A549 (cell line): ENCODE data around the gene ITGA11. TPM values are rescaled to one million over a fixed set of nuclear protein-coding genes. Genes with fewer than 3 reads are reported as not detected.
A peak's percentile ranks its signal among the peaks of the same experiment; 100 is the strongest.

ENCODE experiments used
- ATAC-seq, 2 experiments: fragments of 200-7000 bp in 1 of 2; fragments of >200 bp in 1 of 2; cut with Nextera tagmentation in 1 of 2; cut with Tn5 transposase in 1 of 2; 3 replicates each; pipeline versions ENCODE4 v1.8.0 to v1.9.1; 2018 to 2020; ENCODE audit warnings: mild to moderate bottlenecking in 1 of 2, moderate library complexity in 1 of 2
- CTCF ChIA-PET: fragments of 300-600 bp; sonication (Branson Sonifier 250); formaldehyde crosslinking; extraction: SDS; loops from one replicate; lab custom pipeline; 2021; ENCODE audit warnings: antibody characterized with exemption, inconsistent platforms; lab: Yijun Ruan, JAX
- POLR2A ChIA-PET: fragments of 350-600 bp; formaldehyde crosslinking; extraction: SDS; loops from one replicate; lab custom pipeline; 2021; ENCODE audit warnings: antibody characterized with exemption, inconsistent platforms; lab: Yijun Ruan, JAX
- DNase-seq, 2 experiments: peaks; one replicate each; pipeline versions ENCODE4 v3.0.0 to v3.0.0-alpha.2; 2011 to 2016; ENCODE audit warnings: low read depth in 1 of 2, low spot score in 1 of 2
- FAIRE-seq: peaks from 2 replicates; lab custom pipeline; 2011; peaks lifted over from hg19 to GRCh38; lab: Jason Lieb, UNC
- H3K27ac ChIP-seq, 2 experiments: fragments of >200 bp; sonication (Bioruptor Twin); formaldehyde crosslinking; 3 replicates each; pipeline ENCODE4 v1.5.1; 2016 to 2017
- H3K4me1 ChIP-seq: fragments of >200 bp; sonication (Bioruptor Twin); formaldehyde crosslinking; 3 replicates; pipeline ENCODE4 v1.6.1; 2016
- H3K4me2 ChIP-seq: fragments of >200 bp; sonication (Bioruptor Twin); formaldehyde crosslinking; 3 replicates; pipeline ENCODE4 v1.6.1; 2016
- H3K4me3 ChIP-seq: fragments of >200 bp; sonication (Bioruptor Twin); formaldehyde crosslinking; 3 replicates; pipeline ENCODE4 v1.5.1; 2016
- H3K9me3 ChIP-seq: fragments of >200 bp; sonication (Bioruptor Twin); formaldehyde crosslinking; 3 replicates; pipeline ENCODE4 v1.6.1; 2016
- BHLHE40 ChIP-seq: IDR thresholded peaks from 2 replicates; pipeline ENCODE4 v1.6.1; 2012; ENCODE audit warnings: low read depth, low read length, inconsistent platforms
- CEBPB ChIP-seq, 2 experiments: fragments of >200 bp in 1 of 2; sonication (Bioruptor Twin) in 1 of 2; formaldehyde crosslinking in 1 of 2; IDR thresholded peaks; 2 replicates each; pipeline ENCODE4 v1.6.1; 2012 to 2016
- CHD2 ChIP-seq: fragments of 150-350 bp; IDR thresholded peaks from 2 replicates; pipeline ENCODE4 v1.6.1; 2014; ENCODE audit warnings: low read length; ENCODE audit not compliant: partially characterized antibody
- ESRRA ChIP-seq: fragments of 150-350 bp; IDR thresholded peaks from 2 replicates; pipeline ENCODE4 v1.6.1; 2014; ENCODE audit warnings: mild to moderate bottlenecking, low read length, borderline replicate concordance
- FOSL2 ChIP-seq, 2 experiments: fragments of 450-650 bp in 1 of 2; fragments of >200 bp in 1 of 2; sonication (Bioruptor Twin) in 1 of 2; formaldehyde crosslinking; IDR thresholded peaks; 2 replicates each; pipeline versions ENCODE4 v1.5.0 to v1.6.1; 2016 to 2020; ENCODE audit warnings: mild to moderate bottlenecking in 1 of 2, moderate library complexity in 1 of 2
- FOXS1 ChIP-seq: fragments of 250-450 bp; sonication (Bioruptor Pico); IDR thresholded peaks from 2 replicates; pipeline ENCODE4 v1.5.0; 2020; ENCODE audit warnings: mild to moderate bottlenecking, moderate library complexity
- GATA3 ChIP-seq: IDR thresholded peaks from 2 replicates; pipeline ENCODE4 v1.6.1; 2012; ENCODE audit warnings: borderline replicate concordance
- HDAC2 ChIP-seq: fragments of 200-600 bp; sonication (generic); IDR thresholded peaks from 2 replicates; pipeline ENCODE4 v1.6.1; 2016
- KDM1A ChIP-seq: fragments of 200-600 bp; sonication (generic); IDR thresholded peaks from 2 replicates; pipeline ENCODE4 v1.6.1; 2016; ENCODE audit warnings: low read depth, mild to moderate bottlenecking
- KDM5A ChIP-seq: fragments of 200-600 bp; sonication (generic); IDR thresholded peaks from 2 replicates; pipeline ENCODE4 v1.6.1; 2016; ENCODE audit warnings: antibody characterized with exemption, mild to moderate bottlenecking
- NFE2L2 ChIP-seq: fragments of 150-350 bp; conservative IDR thresholded peaks from 2 replicates; pipeline ENCODE4 v1.6.1; 2014; ENCODE audit warnings: low read length
- NPAS2 ChIP-seq: fragments of 250-450 bp; sonication (Bioruptor Pico); IDR thresholded peaks from 2 replicates; pipeline ENCODE4 v1.8.0; 2022; ENCODE audit warnings: mild to moderate bottlenecking, moderate library complexity, borderline replicate concordance
- PHF8 ChIP-seq: fragments of 200-600 bp; sonication (generic); IDR thresholded peaks from 2 replicates; pipeline ENCODE4 v1.6.1; 2016; ENCODE audit warnings: low read depth, mild to moderate bottlenecking, antibody characterized with exemption, moderate library complexity, borderline replicate concordance
- RAD21 ChIP-seq, 2 experiments: fragments of >200 bp in 1 of 2; sonication (Bioruptor Twin) in 1 of 2; formaldehyde crosslinking in 1 of 2; IDR thresholded peaks in 1 of 2; conservative IDR thresholded peaks in 1 of 2; 2 replicates in 1 of 2; 3 replicates in 1 of 2; pipeline ENCODE4 v1.6.1; 2012 to 2018; ENCODE audit warnings: inconsistent platforms in 1 of 2
- RARB ChIP-seq: fragments of 250-450 bp; sonication (Bioruptor Pico); IDR thresholded peaks from 2 replicates; pipeline ENCODE4 v1.8.0; 2021; ENCODE audit warnings: mild to moderate bottlenecking, moderate library complexity
- RFX5 ChIP-seq: fragments of 450-650 bp; IDR thresholded peaks from 2 replicates; pipeline ENCODE4 v1.7.1; 2014; ENCODE audit warnings: antibody characterized with exemption, mild to moderate bottlenecking, moderate library complexity
- RNF2 ChIP-seq: fragments of 200-600 bp; sonication (generic); IDR thresholded peaks from 2 replicates; pipeline ENCODE4 v1.6.1; 2016; ENCODE audit warnings: low read depth, mild to moderate bottlenecking, antibody characterized with exemption, moderate library complexity, borderline replicate concordance
- TFCP2L1 ChIP-seq: fragments of 250-450 bp; sonication (Bioruptor Pico); IDR thresholded peaks from 2 replicates; pipeline ENCODE4 v1.5.0; 2021; ENCODE audit warnings: mild to moderate bottlenecking
- TP53 ChIP-seq: fragments of 250-450 bp; sonication (Bioruptor Pico); IDR thresholded peaks from 2 replicates; pipeline ENCODE4 v1.5.0; 2021; ENCODE audit warnings: mild to moderate bottlenecking, moderate library complexity
- ZFP36 ChIP-seq: fragments of 450-650 bp; IDR thresholded peaks from 2 replicates; pipeline ENCODE4 v1.6.1; 2014; ENCODE audit warnings: borderline replicate concordance; ENCODE audit not compliant: partially characterized antibody
- WGBS: methylation state at CpG from one replicate; pipeline ENCODE4 v1.1.6; 2017; ENCODE audit errors: missing lambda C conversion rate; 5-methylcytosine and 5-hydroxymethylcytosine counted together
- polyA plus RNA-seq, 4 experiments: library from polyadenylated mRNA; depleted of rRNA in 3 of 4; stranded (reverse); fragments of >200 nt; fragmentation: RNase III in 1 of 4; extraction: RNeasy Plus Mini Kit Qiagen cat#74134 plus additional on column Dnase treatment in 1 of 4; gene quantifications; 2 replicates in 3 of 4; 3 replicates in 1 of 4; pipeline ENCODE4 v1.2.3, GENCODE V29; 2011 to 2017
- TF ChIP-seq, protein P1 (sequence below): IDR thresholded peaks from 2 replicates; pipeline ENCODE4 v1.6.1; 2012
- TF ChIP-seq, protein P2 (sequence below): fragments of 450-650 bp; IDR thresholded peaks from 2 replicates; pipeline ENCODE4 v1.6.1; 2014; ENCODE audit warnings: antibody characterized with exemption
- TF ChIP-seq, protein P3 (sequence below): fragments of 150-350 bp; IDR thresholded peaks from 2 replicates; pipeline ENCODE4 v1.6.1; 2014; ENCODE audit warnings: low read depth, mild to moderate bottlenecking, low read length

The ITGA11 gene
- polyA plus RNA-seq, 2 of the 4 experiments (the other 2 are of a cell fraction), result 8.3 to 17.2 TPM

DNA sequence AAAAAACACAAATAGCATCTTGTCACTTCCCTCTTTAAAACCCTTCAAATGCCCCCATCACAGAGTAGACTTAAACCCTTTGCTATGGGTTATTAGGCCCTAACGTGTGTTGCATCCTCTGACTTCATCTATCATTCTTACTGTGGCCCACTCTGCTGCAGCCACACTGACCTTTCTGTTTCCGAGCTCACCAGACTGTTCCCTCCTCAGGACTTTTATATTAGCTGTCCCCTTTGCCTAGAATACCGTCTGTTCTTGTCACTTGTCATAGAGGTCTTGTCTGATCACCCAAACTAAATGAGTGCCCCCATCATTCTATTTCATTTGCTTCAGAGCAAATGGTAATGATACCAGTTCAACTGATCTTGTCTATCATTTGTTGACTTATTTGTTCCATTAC lies 155.3 kb downstream of the ITGA11 start:
- DNase-seq (no peak), ATAC-seq (no peak), FAIRE-seq (no peak)
- ChIA-PET CTCF (interaction anchor here (1.0 to 9.1 kb wide), 7 partner anchors 12 to 30 kb away, joined by 3 to 86 read pairs (median 10); no protein-coding TSS in a partner anchor), POLR2A (interaction anchor here (1.0 to 4.0 kb wide), 19 partner anchors 8 to 599 kb away, joined by 3 to 35 read pairs (median 10); partner anchors contain the start of gene CLN6)
- Histone ChIP-seq H3K27ac (peak overlapping the region; percentile 94 to 97), H3K4me3 (peak overlapping the region; percentile 69), H3K4me2 (peak overlapping the region; percentile 89), H3K4me1 (peaks cover 68% of the 10 kb centered on the region), H3K9me3 (no peaks in the 10 kb centered on the region)
- TF ChIP-seq RAD21 (conservative IDR thresholded peaks at IDR 0.05 in 1 of 2, IDR thresholded peaks at IDR 0.05 in 1 of 2) (no peak), NFE2L2 (no peak), TP53 (CRISPR knock-in tag) (no peak)
- WGBS, result 75% methylated on average over 3 of the region's 3 CpGs

DNA sequence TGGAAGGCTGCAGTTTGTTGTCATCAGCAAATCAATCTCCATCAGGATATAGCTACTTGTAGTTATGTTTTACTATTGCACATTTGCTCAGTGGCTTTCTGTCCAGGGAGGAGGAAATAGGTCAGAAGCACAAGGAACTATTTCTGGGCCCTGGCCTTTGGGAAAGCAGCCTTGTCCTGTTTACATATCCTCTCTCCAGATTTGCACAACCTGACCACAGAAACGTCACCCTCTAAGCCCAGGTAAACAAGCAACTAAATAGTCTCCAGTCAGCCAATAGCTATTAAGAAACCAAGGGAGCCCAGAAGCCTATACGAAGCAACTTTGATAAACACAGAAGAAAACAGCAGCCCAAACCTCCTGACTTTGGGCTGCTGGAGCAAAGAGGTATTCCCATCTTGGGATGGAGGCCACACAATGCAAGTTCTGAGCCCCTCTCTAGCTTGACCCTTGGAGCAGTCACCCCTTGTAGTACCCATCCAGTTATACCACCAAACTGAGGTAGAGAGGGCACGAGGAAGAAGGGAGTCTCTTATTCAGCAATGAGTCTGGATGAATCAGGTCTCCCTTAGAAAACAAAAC lies 156.7 kb downstream of the ITGA11 start:
- ChIA-PET CTCF (interaction anchor here (0.6 to 9.1 kb wide), 8 partner anchors 8 to 412 kb away, joined by 4 to 86 read pairs (median 5); no protein-coding TSS in a partner anchor), POLR2A (interaction anchor here (4.0 kb wide), 1 partner anchor 18 kb away, joined by 34 read pairs; no protein-coding TSS in a partner anchor)
- peaks cover 66% of the 10 kb centered on the region for H3K4me1 ChIP-seq
- 38% methylated on average over 3 of the region's 3 CpGs for WGBS
- DNase-seq (peak in 1 of 2 experiments; percentile 68), FAIRE-seq (no peak), ATAC-seq (no peak)
- H3K9me3 ChIP-seq, result no peaks in the 10 kb centered on the region
- peak overlapping the region; percentile 10; the same call in 1 of the 3 replicates for H3K4me2 ChIP-seq
- peak overlapping the region in 1 of 2 experiments; percentile 28; a peak in 2 of 6 replicates for H3K27ac ChIP-seq
- no peak overlapping the region for H3K4me3 ChIP-seq
- TF ChIP-seq PHF8 (no peak), ESRRA (no peak), KDM1A (no peak), BHLHE40 (no peak), RNF2 (no peak), KDM5A (no peak), CEBPB (IDR thresholded peaks at IDR 0.05) (no peak), FOXS1 (CRISPR knock-in tag) (no peak), TFCP2L1 (CRISPR knock-in tag) (no peak), NPAS2 (no peak), RFX5 (no peak), HDAC2 (no peak), CHD2 (no peak), GATA3 (no peak), FOSL2 (IDR thresholded peaks at IDR 0.05) (no peak), FOSL2 (CRISPR knock-in tag; IDR thresholded peaks at IDR 0.05) (no peak), ZFP36 (no peak), RARB (CRISPR knock-in tag) (no peak)
- TF ChIP-seq, protein P1, sequence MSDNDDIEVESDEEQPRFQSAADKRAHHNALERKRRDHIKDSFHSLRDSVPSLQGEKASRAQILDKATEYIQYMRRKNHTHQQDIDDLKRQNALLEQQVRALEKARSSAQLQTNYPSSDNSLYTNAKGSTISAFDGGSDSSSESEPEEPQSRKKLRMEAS, result no peak
- TF ChIP-seq, protein P2, sequence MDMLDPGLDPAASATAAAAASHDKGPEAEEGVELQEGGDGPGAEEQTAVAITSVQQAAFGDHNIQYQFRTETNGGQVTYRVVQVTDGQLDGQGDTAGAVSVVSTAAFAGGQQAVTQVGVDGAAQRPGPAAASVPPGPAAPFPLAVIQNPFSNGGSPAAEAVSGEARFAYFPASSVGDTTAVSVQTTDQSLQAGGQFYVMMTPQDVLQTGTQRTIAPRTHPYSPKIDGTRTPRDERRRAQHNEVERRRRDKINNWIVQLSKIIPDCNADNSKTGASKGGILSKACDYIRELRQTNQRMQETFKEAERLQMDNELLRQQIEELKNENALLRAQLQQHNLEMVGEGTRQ, result no peak
- TF ChIP-seq, protein P3, sequence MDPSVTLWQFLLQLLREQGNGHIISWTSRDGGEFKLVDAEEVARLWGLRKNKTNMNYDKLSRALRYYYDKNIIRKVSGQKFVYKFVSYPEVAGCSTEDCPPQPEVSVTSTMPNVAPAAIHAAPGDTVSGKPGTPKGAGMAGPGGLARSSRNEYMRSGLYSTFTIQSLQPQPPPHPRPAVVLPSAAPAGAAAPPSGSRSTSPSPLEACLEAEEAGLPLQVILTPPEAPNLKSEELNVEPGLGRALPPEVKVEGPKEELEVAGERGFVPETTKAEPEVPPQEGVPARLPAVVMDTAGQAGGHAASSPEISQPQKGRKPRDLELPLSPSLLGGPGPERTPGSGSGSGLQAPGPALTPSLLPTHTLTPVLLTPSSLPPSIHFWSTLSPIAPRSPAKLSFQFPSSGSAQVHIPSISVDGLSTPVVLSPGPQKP, result no peak
